ENCODE results near the gene C6orf118. TPM values are rescaled to one million over a fixed set of nuclear protein-coding genes. Genes with fewer than 3 reads are reported as not detected.

The C6orf118 gene
- total RNA-seq, 4 donors from 2014 or later, result not detected

DNA sequence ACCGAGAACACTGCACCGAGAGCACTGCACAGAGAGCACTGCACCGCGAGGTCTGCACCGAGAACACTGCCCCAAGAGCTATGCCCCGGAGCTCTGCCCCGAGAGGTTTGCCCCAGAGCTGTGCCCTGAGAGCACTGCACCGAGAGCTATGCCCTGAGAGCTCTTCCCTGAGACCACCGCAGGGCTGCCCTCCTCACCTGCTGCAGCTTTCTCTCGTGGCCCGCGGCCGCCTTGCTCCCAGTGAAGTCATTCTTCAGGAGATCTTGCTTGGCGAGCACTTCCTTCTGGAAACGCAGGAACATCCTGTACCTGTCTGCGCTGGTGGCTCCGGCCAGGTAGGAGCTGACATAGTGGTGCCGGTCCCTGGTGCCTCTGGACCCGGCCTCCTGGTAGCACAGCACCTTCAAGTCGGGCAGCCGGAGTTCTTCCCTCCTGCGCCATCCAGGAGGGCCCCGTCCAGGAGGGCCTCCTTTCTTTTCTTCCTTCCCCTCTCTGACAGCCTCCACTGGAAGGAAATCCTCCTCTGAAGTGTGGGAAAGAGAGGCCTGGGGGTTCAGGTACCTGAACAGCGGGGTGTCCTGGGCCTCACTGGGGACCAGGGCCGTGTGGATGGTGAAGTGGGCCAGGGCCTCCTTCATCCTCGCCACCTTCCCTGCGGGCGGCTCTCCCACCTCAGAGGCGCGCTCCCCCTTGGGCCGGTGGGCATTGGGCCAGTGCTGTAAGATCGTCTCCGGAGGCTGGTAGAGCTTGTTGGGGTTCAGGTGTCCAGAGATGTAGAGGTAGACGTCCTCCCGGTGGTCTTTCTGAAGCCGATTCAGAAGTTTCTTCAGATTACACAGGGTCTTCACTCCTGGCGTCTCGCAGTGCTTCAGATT, 7.8 kb downstream of the C6orf118 start:
- DNase-seq, result no peak
- Histone ChIP-seq H3K9me3 (no peaks in the 10 kb centered on the region), H3K27ac (no peak overlapping the region), H3K27me3 (no peaks in the 10 kb centered on the region), H3K4me3 (no peak overlapping the region), H3K4me1 (no peaks in the 10 kb centered on the region), H3K36me3 (no peaks in the 10 kb centered on the region)
- intact Hi-C loops (cut with DNase I; ENCODE audit: low total_unique reads), result no loop called here
- TF ChIP-seq POLR2AphosphoS5 (IDR thresholded peaks at IDR 0.05) (no peak), EP300 (IDR thresholded peaks at IDR 0.05; ENCODE audit: low read depth) (no peak), POLR2A (IDR thresholded peaks at IDR 0.05) (no peak)
- TF ChIP-seq, protein P1, sequence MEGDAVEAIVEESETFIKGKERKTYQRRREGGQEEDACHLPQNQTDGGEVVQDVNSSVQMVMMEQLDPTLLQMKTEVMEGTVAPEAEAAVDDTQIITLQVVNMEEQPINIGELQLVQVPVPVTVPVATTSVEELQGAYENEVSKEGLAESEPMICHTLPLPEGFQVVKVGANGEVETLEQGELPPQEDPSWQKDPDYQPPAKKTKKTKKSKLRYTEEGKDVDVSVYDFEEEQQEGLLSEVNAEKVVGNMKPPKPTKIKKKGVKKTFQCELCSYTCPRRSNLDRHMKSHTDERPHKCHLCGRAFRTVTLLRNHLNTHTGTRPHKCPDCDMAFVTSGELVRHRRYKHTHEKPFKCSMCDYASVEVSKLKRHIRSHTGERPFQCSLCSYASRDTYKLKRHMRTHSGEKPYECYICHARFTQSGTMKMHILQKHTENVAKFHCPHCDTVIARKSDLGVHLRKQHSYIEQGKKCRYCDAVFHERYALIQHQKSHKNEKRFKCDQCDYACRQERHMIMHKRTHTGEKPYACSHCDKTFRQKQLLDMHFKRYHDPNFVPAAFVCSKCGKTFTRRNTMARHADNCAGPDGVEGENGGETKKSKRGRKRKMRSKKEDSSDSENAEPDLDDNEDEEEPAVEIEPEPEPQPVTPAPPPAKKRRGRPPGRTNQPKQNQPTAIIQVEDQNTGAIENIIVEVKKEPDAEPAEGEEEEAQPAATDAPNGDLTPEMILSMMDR (IDR thresholded peaks at IDR 0.05), result no peak
- in situ Hi-C loops (cut with MboI; ENCODE audit: low pct_ligation_motif_present in 1 of 4, low pct_unique_long_range_greater_than_20kb in 1 of 4, low sequenced_read_pairs in 3 of 4), result no loop called here
- 93% methylated on average over 38 of the region's 38 CpGs; no CpG with 5 or more reads in 1 of the 2 donors for WGBS, 2 donors (ENCODE audit: low coverage in 1 of 2)

- Histone ChIP-seq H3K27me3 (no peaks in the 10 kb centered on the region), H3K4me1 (no peaks in the 10 kb centered on the region), H3K27ac (no peak overlapping the region), H3K36me3 (no peaks in the 10 kb centered on the region), H3K4me3 (no peak overlapping the region), H3K9me3 (no peaks in the 10 kb centered on the region)
- 78 to 91% methylated on average over 4 to 13 of the region's 13 CpGs for WGBS, 2 donors (ENCODE audit: low coverage in 1 of 2)
- TF ChIP-seq POLR2A (IDR thresholded peaks at IDR 0.05), result no peak
- TF ChIP-seq, protein P1 (IDR thresholded peaks at IDR 0.05), result no peak
- TF ChIP-seq EP300 (IDR thresholded peaks at IDR 0.05; ENCODE audit: low read depth), result no peak
- no peak for TF ChIP-seq POLR2AphosphoS5 (IDR thresholded peaks at IDR 0.05)
- intact Hi-C loops (cut with DNase I; ENCODE audit: low total_unique reads), result no loop called here
- no peak for DNase-seq
- in situ Hi-C loops (cut with MboI; ENCODE audit: low pct_ligation_motif_present in 1 of 4, low pct_unique_long_range_greater_than_20kb in 1 of 4, low sequenced_read_pairs in 3 of 4), result no loop called here
Observed at GRCh38 chr6:165300422-165300936, 8.9 kb downstream of the C6orf118 start.

DNA sequence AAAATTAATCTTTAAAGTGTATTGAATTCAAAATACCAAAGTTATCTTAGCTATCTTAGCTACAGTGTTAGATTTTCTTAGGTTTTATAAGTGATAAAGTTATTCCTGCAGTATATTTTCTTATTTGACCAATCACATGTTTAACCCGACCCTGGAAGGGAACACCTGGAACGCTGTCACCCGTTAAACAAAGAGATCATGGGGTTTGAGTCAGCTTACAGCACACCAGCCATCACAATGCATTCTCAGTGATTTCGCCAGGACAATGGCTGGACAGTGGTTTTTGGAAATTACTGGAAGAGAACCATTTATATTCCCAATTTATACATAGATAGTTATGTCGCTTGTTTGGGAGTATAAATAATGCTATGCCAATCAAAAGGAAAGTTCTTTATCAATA, 10.5 kb downstream of the C6orf118 start:
- 79 to 88% methylated on average over 5 of the region's 5 CpGs for WGBS, 2 donors (ENCODE audit: low coverage in 1 of 2)
- no peaks in the 10 kb centered on the region for H3K27me3 ChIP-seq

GRCh38 chr6:165298402-165298801, 11.0 kb downstream of the C6orf118 start:
- H3K4me3 ChIP-seq, result no peak overlapping the region
- WGBS, 2 donors (ENCODE audit: low coverage in 1 of 2), result 87 to 91% methylated on average over 4 to 6 of the region's 6 CpGs
- in situ Hi-C loops (cut with MboI; ENCODE audit: low pct_ligation_motif_present in 1 of 4, low pct_unique_long_range_greater_than_20kb in 1 of 4, low sequenced_read_pairs in 3 of 4), result no loop called here
- no peak for DNase-seq
- intact Hi-C loops (cut with DNase I; ENCODE audit: low total_unique reads), result no loop called here
- no peaks in the 10 kb centered on the region for H3K27me3 ChIP-seq
- H3K36me3 ChIP-seq, result no peaks in the 10 kb centered on the region
- H3K4me1 ChIP-seq, result no peaks in the 10 kb centered on the region
- no peak overlapping the region for H3K27ac ChIP-seq
- H3K9me3 ChIP-seq, result no peaks in the 10 kb centered on the region
- no peak for TF ChIP-seq POLR2AphosphoS5 (IDR thresholded peaks at IDR 0.05)
- TF ChIP-seq, protein P1 (IDR thresholded peaks at IDR 0.05), result no peak
- no peak for TF ChIP-seq EP300 (IDR thresholded peaks at IDR 0.05; ENCODE audit: low read depth)
- no peak for TF ChIP-seq POLR2A (IDR thresholded peaks at IDR 0.05)

More for the DNA sequence above, 10.5 kb downstream of the C6orf118 start:
- TF ChIP-seq, protein P1 (IDR thresholded peaks at IDR 0.05), result no peak
- no peak for TF ChIP-seq POLR2AphosphoS5 (IDR thresholded peaks at IDR 0.05)
- H3K27ac ChIP-seq, result no peak overlapping the region
- in situ Hi-C loops (cut with MboI; ENCODE audit: low pct_ligation_motif_present in 1 of 4, low pct_unique_long_range_greater_than_20kb in 1 of 4, low sequenced_read_pairs in 3 of 4) (no loop called here), intact Hi-C loops (cut with DNase I; ENCODE audit: low total_unique reads) (no loop called here)
- no peak for DNase-seq
- H3K4me3 ChIP-seq, result no peak overlapping the region
- no peaks in the 10 kb centered on the region for H3K9me3 ChIP-seq
- H3K4me1 ChIP-seq, result no peaks in the 10 kb centered on the region
- no peaks in the 10 kb centered on the region for H3K36me3 ChIP-seq
